Stimulated activated CD4-positive, alpha-beta T cell treated with anti-CD3 and anti-CD28 coated beads, Interleukin-15, amount 100 ng/mL, for 24 hours (primary cell): ENCODE data around the gene FAM184B.
"Not testable (repeated sequence)": the region's sequence is repeated elsewhere in the genome, so short reads cannot be mapped to it uniquely, and the experiment has no call there.

Source experiments
- DNase-seq: peaks from one replicate; pipeline ENCODE4 v3.0.0-alpha.2; 2020

The FAM184B gene

DNA sequence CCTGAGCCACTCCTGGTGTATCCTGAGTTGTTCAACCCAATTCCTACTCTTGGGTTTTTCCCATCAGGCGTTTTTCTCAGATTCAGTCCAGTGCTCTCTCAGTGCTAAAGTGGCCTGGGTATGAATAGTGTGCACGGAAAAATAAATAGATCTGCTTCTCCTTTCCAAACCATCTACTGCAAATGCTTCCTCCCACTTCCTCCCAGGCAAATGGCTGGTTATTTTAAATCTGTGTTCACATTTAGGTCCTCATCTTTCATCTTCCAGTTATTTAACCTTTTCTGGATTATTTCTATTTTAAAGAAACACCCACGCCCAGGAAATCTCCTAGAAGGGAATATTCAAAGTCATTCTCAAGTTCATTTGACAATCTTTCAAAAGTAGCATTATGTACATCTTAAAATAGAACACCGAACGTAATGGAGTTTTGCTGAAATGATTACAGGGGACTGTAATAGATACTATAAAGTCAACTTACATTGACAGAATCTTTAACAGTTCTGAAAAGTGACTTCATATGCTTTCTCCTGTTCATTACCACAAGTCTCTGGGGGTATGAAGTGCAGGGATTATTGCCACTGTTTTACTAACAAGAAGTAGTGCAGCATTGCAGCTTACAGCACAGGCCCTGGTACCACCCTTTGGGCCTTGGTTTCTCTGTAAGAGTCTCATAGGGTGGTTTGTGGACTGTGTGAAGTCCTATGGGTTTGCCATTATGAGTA is 100.7 kb downstream of the FAM184B start:
- no peak for DNase-seq

DNA sequence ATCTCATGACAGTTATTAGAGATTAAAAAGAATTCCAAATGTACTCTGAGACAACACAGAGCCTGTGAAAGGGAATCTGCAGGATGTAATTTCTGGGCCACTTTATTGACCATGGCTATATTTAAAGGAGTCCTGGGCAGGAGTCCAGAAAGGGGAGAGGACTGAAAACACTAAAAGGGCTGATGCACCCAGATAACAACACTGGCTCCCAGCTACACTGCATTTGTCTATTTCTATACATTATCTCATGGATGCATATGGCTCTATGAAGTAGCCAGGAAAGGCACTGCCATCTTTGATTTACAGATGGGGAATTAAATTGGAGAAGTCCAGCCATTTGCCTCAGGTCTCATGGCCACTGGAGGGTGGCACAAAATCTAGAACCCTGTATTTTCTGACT is 111.0 kb downstream of the FAM184B start:
- DNase-seq: no peak

DNA sequence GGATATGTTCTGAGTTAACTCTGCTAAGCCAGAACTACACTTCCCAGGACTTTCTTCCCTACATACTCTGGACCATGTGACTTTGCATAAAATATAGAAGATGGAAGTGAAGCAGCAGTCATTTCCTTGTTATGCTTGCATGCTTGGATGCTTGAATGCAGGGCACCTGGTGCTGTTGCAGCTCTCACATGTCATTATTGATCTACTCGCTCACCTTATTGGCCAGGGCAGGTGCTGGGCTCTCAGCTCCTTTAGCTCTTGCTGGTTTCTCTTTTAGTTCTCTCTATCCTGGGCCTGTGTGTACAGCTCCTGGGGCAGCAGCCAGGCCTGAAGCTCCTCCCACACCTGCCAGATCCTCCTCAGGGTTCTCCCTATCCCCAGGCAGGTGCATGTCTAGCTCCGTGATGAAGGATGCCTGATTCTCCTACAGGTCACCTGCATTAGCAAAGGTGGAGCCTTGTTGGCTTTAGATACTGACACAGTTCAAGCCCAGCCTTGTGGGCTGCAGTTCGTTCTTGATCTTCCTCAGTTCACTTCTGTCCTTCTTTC is 113.7 kb downstream of the FAM184B start:
- DNase-seq: no peak

DNA sequence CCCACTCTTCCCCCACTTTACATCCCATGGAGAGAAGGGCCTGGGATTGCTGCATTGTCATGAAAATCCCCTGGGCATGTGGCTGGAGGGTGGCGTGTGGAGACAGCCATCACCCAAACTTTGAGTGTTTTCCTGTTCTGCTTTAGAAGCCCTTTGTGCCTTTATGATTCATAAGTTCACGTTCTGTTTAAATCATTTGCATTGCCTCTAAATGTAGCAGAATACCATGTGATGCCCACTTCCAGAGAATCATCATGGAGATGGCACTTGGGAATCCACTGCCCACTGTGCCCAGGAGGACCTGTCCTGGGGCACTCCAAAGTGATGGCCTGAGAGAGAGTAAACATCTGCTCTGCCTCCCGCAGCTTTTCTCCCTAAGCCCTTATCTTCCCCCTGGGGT is 114.2 kb downstream of the FAM184B start:
- DNase-seq: no peak

DNA sequence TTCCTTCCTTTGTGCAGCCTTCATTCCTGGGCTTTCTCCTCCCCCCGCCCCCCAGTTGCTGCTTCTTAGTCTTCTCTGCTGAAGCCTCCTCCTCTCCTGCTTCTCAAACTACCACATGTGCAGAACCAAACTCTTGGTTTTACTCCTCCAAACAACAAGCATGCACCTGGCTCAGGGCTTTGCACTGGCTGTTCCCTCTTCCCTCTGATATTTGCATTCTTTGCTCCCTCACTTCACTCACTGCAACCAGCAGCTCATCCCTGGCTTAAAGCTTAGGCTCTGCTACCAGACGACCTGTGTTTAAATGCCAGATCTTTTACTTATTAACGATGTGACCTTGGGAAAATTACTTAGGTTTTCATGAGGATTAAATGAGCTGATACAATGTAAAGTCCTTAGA is 115.6 kb downstream of the FAM184B start:
- DNase-seq: no peak

DNA sequence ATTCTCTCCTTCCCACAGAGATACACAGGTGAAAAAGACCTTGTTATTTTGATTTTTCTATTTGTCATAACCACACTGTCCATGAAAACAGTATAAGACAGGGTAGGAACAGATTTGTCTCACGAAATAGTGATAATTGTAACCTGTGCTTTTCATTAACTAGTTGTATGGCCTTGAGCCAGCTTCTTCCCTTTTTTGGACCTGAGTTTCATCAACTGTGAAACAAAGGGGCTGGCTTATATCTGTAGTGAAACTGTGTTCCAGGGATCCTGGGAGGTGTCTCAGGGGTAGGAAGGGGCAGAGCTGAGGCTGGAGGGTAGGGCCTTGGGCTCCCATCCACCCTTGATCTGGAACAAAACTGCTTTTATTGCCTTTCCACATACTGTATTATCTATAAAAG is 116.1 kb downstream of the FAM184B start:
- no peak for DNase-seq

DNA sequence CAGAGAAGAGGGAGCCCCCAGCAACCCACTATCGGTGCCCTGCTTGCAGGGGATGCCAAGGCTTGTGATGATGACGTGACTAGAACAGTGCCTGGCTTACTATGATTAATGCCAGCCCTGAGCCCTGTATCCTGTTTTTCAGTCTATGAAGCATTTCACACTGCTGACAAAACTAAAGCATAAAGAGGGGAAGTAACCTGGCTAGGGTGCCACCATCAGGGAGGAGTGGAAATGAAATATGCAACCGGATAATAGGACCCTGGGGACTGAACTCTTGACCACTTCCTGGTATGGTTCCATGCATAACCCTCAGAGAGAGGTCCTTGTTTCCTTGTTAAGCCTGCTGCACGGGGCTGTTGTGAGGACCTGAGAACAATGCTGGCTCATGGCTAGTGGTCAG is 116.7 kb downstream of the FAM184B start:
- no peak for DNase-seq

DNA sequence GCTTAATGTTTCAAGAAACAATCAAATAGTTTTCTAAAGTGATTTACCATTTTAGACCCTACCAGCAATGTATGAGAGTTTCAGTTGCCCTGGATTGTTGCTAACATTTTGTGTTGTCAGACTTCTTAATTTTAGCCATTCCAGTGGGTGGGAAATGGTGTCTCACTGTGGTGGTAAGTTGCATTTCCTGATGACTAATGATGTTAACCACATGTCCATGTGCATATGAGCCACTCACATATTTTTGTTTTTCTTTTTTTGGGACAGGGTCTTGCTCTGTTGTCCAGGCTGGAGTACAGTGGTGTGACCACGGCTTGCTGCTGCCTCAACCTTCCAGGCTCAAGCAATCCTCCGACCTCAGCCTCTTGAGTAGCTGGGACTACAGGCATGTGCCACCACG is 118.7 kb downstream of the FAM184B start:
- DNase-seq: no peak

DNA sequence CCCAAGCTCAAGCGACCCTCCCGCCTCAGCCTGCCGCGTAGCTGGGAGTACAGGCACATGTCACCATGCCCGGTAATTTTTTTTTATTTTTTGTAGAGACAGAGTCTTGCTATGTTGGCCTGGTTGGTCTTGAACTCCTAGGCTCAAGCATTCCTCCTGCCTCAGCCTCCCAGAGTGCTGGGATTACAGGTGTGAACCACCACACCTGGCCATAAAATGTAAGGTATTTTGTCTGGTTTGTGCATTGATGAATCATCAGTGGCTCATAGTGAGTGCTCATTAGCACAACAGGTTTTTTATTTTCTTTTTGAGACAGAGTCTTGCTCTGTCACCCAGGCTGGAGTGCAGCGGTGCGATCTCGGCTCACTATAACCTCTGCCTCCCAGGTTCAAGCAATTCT is 122.2 kb downstream of the FAM184B start:
- DNase-seq: not testable (repeated sequence)

DNA sequence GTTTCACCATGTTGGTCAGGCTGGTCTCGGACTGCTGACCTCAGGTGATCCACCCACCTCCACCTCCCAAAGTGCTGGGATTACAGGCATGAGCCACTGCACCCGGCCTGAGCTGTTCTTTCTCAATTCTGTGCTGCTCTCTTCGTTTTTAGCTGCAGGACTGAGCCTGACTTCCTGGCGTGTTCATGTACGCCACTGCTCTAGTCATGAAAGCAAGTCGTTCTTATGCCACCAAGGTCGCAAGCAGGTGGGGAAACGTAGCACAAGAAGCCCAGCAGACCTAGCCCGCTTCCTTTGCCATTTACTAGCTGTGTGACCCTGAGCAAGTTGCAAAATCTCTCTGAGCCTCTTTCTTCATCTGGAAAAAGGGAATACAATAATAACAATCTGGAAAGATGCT is 123.6 kb downstream of the FAM184B start:
- no peak for DNase-seq

DNA sequence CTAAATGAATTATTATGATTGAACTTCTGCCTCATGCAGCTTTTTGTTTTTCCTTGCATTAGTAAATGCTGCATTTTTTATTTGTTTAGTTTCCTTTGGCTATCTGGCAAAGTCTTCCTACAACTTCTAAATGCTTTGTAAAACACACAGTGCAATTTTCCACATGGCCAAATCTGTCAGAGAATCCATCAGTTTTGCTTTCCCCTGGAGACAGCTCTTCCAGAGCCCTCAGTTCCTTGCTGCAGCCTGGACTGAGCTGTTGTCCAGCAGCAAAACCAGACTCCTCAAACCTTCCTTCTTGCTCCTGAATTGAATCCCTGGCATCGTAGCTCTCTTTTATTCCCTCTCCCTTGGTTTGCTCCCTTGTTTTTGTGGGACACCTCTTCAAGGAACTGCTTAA is 124.3 kb downstream of the FAM184B start:
- no peak for DNase-seq

DNA sequence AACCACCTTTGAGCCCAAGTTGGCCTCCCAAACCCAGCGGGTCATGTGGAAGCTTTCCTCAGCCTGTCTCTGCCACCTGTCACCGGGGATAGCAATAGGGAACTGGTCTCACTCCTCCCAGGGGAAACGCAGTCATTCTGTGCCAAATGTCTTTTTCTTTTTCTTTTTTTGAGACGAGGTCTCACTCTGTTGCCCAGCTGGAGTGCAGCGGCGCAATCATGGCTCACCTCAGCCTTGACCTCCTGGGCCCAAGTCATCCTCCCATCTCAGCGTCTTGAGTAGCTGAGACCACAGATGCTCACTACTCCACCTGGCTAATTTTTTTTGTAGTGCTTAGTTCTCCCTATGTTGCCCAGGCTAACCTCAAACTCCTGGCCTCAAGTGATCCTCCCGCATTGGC is 126.7 kb downstream of the FAM184B start:
- no peak for DNase-seq

DNA sequence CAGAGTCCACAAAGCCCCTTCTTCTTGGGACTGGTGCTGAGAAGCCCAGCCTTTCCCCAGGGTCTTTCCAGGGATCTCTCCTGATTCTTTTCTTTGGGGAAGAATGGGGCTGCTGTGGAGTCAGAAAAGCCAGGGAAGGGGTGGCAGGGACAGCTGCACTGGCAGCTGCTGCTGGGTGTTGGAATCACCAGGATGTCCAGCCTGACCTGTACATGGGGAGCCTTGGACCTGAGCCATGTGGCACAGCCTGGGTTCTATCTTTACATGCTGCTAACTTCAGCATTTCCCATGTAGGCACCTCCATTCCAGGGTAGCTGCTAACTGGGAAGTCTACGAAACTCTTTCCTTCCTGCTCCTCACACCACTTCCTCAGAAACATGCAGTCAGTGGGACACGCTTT is 131.0 kb downstream of the FAM184B start:
- DNase-seq: no peak

DNA sequence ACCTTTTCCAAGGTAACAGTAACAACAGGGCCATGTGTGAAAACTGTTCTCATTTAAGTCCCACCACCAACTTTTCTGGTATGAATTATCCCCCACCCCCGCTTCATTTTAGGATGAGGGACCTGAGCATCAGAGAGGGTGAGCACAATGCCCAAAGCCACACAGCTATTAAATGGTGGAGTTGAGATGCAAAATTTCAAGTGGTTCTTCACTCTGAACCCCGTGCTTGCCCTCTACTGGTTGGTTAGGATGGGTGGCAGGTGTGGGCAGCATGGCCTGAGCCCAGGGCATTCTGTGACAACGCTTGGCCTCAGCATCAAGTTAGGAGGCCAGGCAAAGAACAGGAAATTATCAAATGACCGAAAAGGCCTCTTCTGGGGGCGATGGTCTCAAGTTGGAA is 133.5 kb downstream of the FAM184B start:
- DNase-seq: no peak

DNA sequence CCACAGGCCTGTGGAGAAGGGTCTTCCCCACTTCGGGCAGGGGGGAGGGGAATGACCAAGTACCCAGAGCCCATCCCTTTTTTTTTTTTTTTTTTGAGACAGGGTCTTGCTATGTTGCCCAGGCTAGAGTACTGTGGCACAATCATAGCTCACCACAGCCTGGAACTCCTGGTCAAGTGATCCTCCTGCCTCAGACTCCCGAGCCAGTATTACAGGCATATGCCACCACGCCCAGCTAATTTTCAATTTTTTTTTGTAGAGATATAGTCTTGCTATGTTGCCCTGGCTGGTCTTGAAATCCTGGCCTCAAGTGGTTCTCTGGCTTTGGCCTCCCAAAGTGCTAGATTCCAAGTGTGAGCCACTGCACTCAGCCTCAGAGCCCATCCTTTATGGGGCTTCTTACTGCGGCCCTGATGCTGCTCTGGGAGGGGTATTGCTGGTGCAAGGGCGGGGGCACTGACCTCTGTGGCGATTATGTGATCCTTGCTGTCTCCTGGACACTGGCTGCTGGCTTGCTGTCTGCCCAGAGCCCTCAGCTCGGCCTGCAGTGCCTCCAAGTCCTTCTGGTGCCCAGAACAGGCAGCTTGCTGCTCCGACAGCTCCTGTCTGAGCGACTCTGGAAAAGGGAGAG is 134.1 kb downstream of the FAM184B start:
- no peak for DNase-seq

DNA sequence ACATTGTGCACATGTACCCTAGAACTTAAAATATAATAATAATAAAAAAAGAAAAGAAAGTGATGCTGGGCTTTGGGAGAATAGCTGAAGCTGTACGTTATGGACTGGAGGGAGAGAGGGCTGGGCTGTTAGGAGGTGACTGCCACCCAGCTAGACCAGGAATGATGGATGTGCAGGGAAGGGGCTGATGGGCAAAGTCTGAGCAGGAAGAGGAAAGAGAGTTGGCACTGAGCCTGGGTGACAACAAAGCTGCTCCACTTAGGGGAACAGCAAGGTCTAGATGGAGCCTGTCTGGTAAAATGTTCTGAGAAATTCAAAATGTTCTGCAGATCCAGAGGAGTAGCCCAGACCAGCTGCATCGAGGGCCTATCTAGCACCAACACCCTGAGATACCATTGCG is 134.7 kb downstream of the FAM184B start:
- no peak for DNase-seq

DNA sequence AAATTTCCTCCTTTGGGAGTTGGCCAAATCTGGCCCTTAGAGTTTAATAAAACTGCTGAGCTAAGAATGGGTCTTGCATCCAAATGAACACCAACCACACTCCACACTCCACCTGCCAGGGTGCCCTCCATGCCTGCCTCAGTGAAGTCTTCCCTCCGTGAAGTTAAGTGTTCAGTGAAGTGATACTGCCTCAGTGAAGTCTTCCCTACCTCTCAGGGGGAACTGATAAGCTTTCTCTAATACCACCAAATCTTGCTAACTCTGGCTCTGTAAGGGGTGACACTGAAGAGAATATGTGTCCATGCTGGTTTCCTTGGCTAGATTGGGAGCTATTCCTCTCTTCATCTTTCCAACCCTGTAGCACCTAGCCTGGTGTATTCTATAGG is 139.0 kb downstream of the FAM184B start:
- DNase-seq: no peak

DNA sequence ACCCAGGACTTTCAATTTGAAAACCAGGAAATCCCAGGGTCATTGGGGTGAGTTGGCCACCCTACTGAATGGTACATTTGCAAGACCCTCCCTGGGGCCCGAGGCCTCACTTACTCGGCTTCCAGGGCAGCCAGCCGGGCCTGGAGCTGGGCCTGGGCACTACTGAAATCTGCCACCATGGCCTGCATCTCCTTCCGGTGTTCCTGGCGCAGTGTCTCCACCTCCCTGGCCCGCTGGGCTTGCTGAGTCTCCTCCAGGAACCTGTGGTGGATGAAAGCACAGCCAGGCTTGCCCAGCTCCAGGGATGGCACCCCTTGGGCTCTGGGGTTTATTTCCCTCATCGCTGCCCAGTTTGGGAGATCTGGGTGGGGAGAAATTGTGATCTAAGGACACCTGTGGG is 142.3 kb downstream of the FAM184B start:
- no peak for DNase-seq

DNA sequence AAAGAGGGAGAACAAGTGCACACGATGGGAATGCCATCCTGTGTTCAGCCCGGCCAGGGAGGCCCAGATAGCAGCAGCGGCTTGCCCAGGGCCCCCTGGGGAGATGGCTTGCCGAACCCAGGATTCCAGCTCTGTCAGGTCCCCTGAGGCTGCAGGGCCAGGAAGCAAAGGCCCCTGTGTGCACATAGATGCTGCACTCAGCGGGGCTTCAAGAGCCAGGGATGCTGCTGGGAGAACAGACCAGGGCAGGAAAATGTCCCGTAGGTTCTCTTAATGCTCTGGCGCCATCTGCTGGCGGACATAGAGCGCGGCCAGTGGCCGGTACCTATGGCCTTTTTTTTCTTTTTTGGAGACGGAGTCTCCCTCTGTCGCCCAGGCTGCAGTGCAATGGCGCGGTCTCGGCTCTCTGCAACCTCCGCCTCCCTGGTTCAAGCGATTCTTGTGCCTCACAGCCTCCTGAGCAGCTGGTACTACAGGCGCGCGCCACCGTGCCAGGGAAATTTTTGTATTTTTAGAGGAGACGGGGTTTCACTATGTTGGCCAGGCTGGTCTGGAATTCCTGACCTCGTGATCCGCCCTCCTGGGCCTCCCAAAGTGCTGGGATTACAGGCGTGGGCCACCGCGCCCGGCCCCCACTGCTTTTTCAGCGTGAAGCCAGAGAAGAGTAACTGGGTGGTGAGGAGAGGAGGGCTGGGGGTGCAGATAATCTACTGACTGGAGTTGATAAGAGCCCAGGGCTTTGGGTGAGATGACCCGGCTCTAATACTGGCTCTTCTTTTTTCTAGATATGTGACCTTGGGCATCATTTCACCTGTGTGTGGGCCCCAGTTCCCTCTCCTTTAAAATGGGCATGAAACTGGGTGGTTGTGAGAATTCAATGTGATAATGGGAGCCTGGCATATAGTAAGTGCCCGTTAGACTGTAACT is 144.5 kb downstream of the FAM184B start:
- DNase-seq: peak; percentile 83

DNA sequence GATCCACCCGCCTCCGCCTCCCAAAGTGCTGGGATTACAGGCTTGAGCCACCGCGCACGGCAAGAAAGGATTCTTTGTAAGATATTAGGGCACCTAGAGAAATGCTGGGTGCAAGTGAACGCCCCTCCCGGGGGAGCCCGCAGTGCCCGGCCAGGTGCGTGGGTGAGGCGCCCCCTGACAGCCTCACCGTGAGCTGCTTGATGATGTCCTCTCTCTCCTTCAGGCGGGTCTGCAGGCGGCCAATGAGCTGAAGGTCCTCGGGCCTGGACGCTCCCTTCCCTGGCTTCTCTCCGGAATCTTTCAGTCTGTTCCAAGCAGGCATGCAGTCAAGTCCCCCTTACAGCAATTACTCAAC is 145.1 kb downstream of the FAM184B start:
- DNase-seq: no peak

DNA sequence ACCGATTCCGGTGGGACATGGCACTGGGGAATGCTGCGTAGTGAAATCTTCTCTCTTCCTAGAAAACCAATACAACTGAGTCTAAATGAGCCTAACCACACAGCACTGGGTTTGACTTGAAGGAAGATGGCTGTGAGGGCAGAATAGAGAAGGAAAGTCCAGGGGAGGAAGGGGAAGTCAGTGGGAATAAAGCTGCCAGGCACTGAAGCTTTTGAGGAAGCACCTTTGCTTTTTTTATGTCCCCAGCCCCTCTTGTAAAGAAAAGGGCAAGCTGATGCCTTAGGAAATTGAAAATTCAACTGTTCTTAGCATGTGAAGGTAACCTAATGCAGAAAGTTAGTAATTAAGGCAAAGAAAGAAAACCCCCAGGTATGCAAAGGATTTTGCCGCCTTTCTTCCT is 146.4 kb downstream of the FAM184B start:
- DNase-seq: no peak

DNA sequence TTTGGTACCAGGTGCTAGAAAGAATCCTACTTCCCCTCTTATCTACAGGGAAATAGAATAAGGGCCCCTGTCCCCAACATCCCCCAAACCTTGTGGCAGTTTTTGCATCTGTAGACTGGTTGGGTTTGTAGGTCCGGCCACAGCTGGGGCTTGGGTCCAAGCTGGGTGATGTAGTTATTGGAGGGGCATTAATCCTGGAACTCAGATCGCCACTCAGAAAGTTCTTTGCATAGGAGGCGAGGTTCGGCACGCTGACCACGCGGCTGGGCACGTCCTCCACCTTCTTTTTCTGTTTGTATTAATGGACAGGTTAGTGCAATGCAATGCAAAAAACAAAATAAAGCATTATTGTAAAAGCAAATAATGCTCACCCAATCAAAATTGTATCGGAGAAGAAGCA is 147.8 kb downstream of the FAM184B start:
- DNase-seq: no peak

DNA sequence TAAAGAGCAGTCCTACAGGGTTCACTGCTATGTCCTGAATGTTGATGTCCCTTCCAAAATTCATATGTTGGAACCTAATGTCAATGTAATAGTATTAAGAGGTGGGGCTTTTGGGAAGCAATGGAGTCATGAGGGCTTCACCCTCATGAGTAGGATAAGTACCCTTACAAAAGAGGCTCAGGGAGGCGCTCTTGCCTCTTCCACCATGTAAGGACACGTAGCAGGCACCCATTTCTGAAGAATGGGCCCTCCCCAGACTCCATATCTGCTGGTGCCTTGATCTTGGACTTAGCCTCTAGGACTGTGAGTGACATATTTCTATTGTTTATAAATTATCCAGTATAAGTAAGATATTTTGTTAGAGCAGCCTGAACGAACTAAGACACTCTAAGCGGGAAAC is 151.2 kb downstream of the FAM184B start:
- no peak for DNase-seq

DNA sequence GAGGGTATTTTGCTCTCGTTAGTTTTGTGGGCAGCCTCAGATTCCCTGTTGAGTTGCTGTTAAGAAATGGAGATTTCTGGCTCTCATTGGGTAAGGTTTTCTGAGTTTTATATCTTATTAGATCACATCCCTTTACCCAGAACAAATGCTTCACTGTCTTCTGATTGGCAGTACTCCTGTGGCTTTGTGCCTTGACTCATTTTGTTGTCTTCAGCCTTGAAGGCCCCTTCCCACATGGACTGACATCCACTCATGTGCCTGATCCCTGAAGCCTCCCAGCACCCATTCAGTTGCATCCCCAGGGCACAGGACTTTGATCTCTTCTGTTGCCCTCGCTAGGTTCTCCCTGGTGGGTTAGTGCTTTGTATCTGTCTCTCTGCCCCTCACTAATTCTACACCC is 156.6 kb downstream of the FAM184B start:
- DNase-seq: no peak
